Measurements from ENCODE around the gene COLEC12.

DNA sequence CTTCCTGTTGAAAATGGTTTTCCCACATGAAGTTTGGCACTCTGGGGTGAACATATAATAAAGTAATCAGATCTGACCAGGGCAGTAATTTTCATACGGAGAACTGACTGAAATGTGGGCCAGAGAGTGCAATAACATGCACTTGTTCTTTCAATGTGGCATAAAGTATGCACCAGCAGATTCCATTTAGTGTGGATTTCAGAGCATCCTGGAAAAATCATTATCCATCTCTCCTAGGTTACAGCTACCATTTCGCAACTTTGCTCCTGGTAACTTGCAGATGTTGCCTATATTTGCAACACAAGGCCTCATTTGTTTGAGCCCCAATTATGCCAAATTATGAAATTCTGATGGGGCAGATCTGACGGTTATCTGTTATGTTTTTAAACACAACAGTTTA lies 55.4 kb downstream of the COLEC12 start:
- TF ChIP-seq, protein P1, sequence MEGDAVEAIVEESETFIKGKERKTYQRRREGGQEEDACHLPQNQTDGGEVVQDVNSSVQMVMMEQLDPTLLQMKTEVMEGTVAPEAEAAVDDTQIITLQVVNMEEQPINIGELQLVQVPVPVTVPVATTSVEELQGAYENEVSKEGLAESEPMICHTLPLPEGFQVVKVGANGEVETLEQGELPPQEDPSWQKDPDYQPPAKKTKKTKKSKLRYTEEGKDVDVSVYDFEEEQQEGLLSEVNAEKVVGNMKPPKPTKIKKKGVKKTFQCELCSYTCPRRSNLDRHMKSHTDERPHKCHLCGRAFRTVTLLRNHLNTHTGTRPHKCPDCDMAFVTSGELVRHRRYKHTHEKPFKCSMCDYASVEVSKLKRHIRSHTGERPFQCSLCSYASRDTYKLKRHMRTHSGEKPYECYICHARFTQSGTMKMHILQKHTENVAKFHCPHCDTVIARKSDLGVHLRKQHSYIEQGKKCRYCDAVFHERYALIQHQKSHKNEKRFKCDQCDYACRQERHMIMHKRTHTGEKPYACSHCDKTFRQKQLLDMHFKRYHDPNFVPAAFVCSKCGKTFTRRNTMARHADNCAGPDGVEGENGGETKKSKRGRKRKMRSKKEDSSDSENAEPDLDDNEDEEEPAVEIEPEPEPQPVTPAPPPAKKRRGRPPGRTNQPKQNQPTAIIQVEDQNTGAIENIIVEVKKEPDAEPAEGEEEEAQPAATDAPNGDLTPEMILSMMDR (IDR thresholded peaks at IDR 0.05; ENCODE audit: insufficient read depth, low read length, poor library complexity, severe bottlenecking) = no peak
- TF ChIP-seq EZH2phosphoT487 (conservative IDR thresholded peaks at IDR 0.05; ENCODE audit: low read length) = no peak
